ENCODE data around the gene TUBB2A. TPM values are rescaled to one million over a fixed set of nuclear protein-coding genes. Genes with fewer than 3 reads are reported as not detected.

Gene TUBB2A
- total and polyA plus RNA-seq, 2 of the 8 experiments (the other 6 are each of a cell fraction or from before 2014, with no cell fraction given) = 315 to 330 TPM

DNA sequence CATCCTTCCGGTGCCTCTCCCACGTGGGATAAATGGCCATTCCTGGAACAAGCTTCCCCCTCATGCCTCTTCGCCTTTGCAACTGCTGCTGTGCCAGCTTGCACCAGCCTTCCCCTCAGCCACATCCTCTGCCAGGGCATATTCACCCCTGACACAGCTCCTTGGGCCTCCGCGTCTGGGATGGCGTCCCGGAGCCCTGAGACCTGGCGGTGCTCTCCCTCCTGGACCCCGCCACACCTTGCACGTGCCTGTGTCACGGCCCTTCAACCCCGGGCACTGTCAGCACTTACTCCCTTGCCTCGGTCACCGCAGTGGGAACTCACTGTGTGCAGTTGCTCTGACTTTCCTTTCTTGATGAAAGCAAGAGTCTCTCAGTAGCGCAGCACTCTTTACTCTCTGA is 25.6 kb downstream of the TUBB2A start:
- Histone ChIP-seq H3K4me2 (ENCODE audit: insufficient read depth in 1 of 2, low read depth in 2 of 2, low read length in 2 of 2) (no peak overlapping the region), H3K79me2 (ENCODE audit: control insufficient read depth in 1 of 2, insufficient read depth in 2 of 2, low read length in 2 of 2) (no peaks in the 10 kb centered on the region), H2BK20ac (ENCODE audit: low read length) (no peak overlapping the region), H3K18ac (ENCODE audit: extremely low read depth, low read length) (no peak overlapping the region), H3K4me3 (ENCODE audit: extremely low read depth in 1 of 4, insufficient read depth in 2 of 4, low read depth in 3 of 4, low read length in 4 of 4) (no peak overlapping the region), H2AFZ (ENCODE audit: low read length) (no peak overlapping the region), H4K91ac (replicated peaks; ENCODE audit: insufficient read length, low read length) (no peak overlapping the region), H3K27me3 (replicated peaks in 1 of 4; ENCODE audit: control insufficient read depth in 3 of 4, extremely low read depth in 1 of 4, insufficient read depth in 3 of 4, low read length in 3 of 4) (no peaks in the 10 kb centered on the region; a peak in 1 of 7 replicates), H2BK120ac (replicated peaks; ENCODE audit: low read depth, low read length) (no peak overlapping the region), H3K27ac (ENCODE audit: low read depth, low read length) (no peak overlapping the region), H3K9me3 (ENCODE audit: insufficient read depth in 2 of 2, low read depth in 1 of 2, low read length in 1 of 2) (no peaks in the 10 kb centered on the region), H3K79me1 (ENCODE audit: low read depth, low read length) (no peaks in the 10 kb centered on the region), H3K14ac (ENCODE audit: insufficient read length) (no peak overlapping the region), H2BK15ac (ENCODE audit: low read length) (no peak overlapping the region), H3K56ac (replicated peaks; ENCODE audit: insufficient read length, low read depth, low read length) (no peak overlapping the region), H4K8ac (ENCODE audit: extremely low read depth, insufficient read depth, low read length) (no peak overlapping the region), H2AK5ac (ENCODE audit: low read depth, low read length) (no peak overlapping the region), H2BK5ac (ENCODE audit: low read depth, low read length) (0 out of 2 replicates have a peak overlapping the region, but pooled peaks have one; percentile 13), H3K9ac (replicated peaks in 1 of 4; ENCODE audit: extremely low read depth in 1 of 4, low read depth in 3 of 4, low read length in 3 of 4) (no peak overlapping the region), H3K23ac (ENCODE audit: insufficient read length) (no peak overlapping the region), H3K4me1 (replicated peaks in 1 of 4; ENCODE audit: control insufficient read depth in 3 of 4, insufficient read depth in 4 of 4, low read length in 3 of 4) (peaks cover 0 to 8% (median 1%) of the 10 kb centered on the region in 4 experiments; a peak in 2 of 7 replicates), H4K20me1 (replicated peaks in 1 of 2; ENCODE audit: control insufficient read depth in 1 of 2, insufficient read depth in 2 of 2, low read length in 2 of 2) (peaks cover 0 to 2% of the 10 kb centered on the region in 2 experiments), H3K36me3 (ENCODE audit: control insufficient read depth in 2 of 4, insufficient read depth in 4 of 4, low read length in 3 of 4) (peaks cover 15 to 62% (median 33%) of the 10 kb centered on the region in 4 experiments), H3K4ac (replicated peaks; ENCODE audit: insufficient read length, low read depth, low read length) (no peak overlapping the region), H2BK12ac (ENCODE audit: low read depth, low read length) (no peak overlapping the region), H3K23me2 (ENCODE audit: low read depth, low read length) (no peaks in the 10 kb centered on the region), H4K5ac (ENCODE audit: insufficient read length, low read depth, low read length) (no peak overlapping the region)
- CTCF ChIA-PET (ENCODE audit: partially characterized antibody) = interaction anchor here (0.6 to 6.2 kb wide), 4 partner anchors 12 to 120 kb away, joined by 4 to 41 read pairs (median 4); no protein-coding TSS in a partner anchor
- POLR2A ChIA-PET (ENCODE audit: partially characterized antibody) = interaction anchor here (0.6 to 6.7 kb wide), 6 partner anchors 9 to 129 kb away, joined by 3 to 38 read pairs (median 4); no protein-coding TSS in a partner anchor
- FAIRE-seq (no peak), DNase-seq (ENCODE audit: low read depth in 1 of 2, low spot score in 2 of 2) (no peak)
- WGBS, 2 experiments (ENCODE audit: extremely low coverage in 1 of 2, insufficient coverage in 1 of 2, insufficient read length in 1 of 2, insufficient replicate concordance in 2 of 2, low coverage in 1 of 2, low lambda C conversion rate in 2 of 2, missing lambda C conversion rate in 1 of 2) = 97% methylated on average over 15 of the region's 15 CpGs; no CpG with 5 or more reads in 1 of the 2 experiments
- no peak for TF ChIP-seq NANOG (IDR thresholded peaks at IDR 0.05; ENCODE audit: insufficient read depth, low read depth, low read length, poor library complexity, severe bottlenecking)
- no peak for TF ChIP-seq SAP30 (IDR thresholded peaks at IDR 0.05; ENCODE audit: insufficient read depth, insufficient replicate concordance, low read length)
- TF ChIP-seq CREB1 (IDR thresholded peaks at IDR 0.05) = no peak
- no peak for TF ChIP-seq POU5F1 (IDR thresholded peaks at IDR 0.05; ENCODE audit: low read depth, low read length)
